Left ventricle myocardium inferior (tissue), 1 donor: Measurements from ENCODE around the gene CDY2B. TPM values are rescaled to one million over a fixed set of nuclear protein-coding genes. Genes with fewer than 3 reads are reported as not detected.

Experiments
- total RNA-seq: library from RNA; stranded (reverse); fragmentation: NEBNext Ultra II Directional; extraction: Animal tissue kit (Norgen Biotek cat#: 25700); gene quantifications from one replicate; pipeline ENCODE4 v1.2.1, GENCODE V29; 2021
- donor health status: DM: no; HTN: yes; CAD: no; lungs with severe emphysema.

CDY2B gene
- total RNA-seq, 1 donor from 2014 or later, result not detected

Other genes starting within 250 kb of the CDY2B start
- gene CDY2A, start 145.6 kb upstream of the CDY2B start, total RNA-seq, result not detected